ENCODE results near the gene ENTPD6.

ENTPD6 gene

GRCh38 chr20:25269057-25269832, 73.7 kb downstream of the ENTPD6 start:
- H3K9me3 ChIP-seq (ENCODE audit: control insufficient read depth, insufficient read depth, low read length): no peaks in the 10 kb centered on the region
- H3K9ac ChIP-seq (ENCODE audit: low read depth, low read length): no peak overlapping the region
- H3K36me3 ChIP-seq (ENCODE audit: insufficient read depth, low read length): peaks cover 9% of the 10 kb centered on the region
- no peaks in the 10 kb centered on the region for H3K4me1 ChIP-seq (ENCODE audit: insufficient read depth, low read length)

GRCh38 chr20:25269833-25270170, 74.3 kb downstream of the ENTPD6 start:
- peaks cover 9% of the 10 kb centered on the region for H3K36me3 ChIP-seq (ENCODE audit: insufficient read depth, low read length)
- no peaks in the 10 kb centered on the region for H3K9me3 ChIP-seq (ENCODE audit: control insufficient read depth, insufficient read depth, low read length)
- H3K9ac ChIP-seq (ENCODE audit: low read depth, low read length): no peak overlapping the region
- no peaks in the 10 kb centered on the region for H3K4me1 ChIP-seq (ENCODE audit: insufficient read depth, low read length)

- Histone ChIP-seq H3K9ac (ENCODE audit: low read depth, low read length) (no peak overlapping the region), H3K4me1 (ENCODE audit: insufficient read depth, low read length) (no peaks in the 10 kb centered on the region), H3K9me3 (ENCODE audit: control insufficient read depth, insufficient read depth, low read length) (no peaks in the 10 kb centered on the region), H3K36me3 (ENCODE audit: insufficient read depth, low read length) (peaks cover 9% of the 10 kb centered on the region)
Observed at GRCh38 chr20:25270829-25271251, 75.3 kb downstream of the ENTPD6 start.

- Histone ChIP-seq H3K9ac (ENCODE audit: low read depth, low read length) (no peak overlapping the region), H3K4me1 (ENCODE audit: insufficient read depth, low read length) (no peaks in the 10 kb centered on the region), H3K9me3 (ENCODE audit: control insufficient read depth, insufficient read depth, low read length) (no peaks in the 10 kb centered on the region), H3K36me3 (ENCODE audit: insufficient read depth, low read length) (peaks cover 9% of the 10 kb centered on the region)
Observed at GRCh38 chr20:25271486-25272222, 76.1 kb downstream of the ENTPD6 start.

- H3K9me3 ChIP-seq (ENCODE audit: control insufficient read depth, insufficient read depth, low read length): no peaks in the 10 kb centered on the region
- peaks cover 13% of the 10 kb centered on the region for H3K36me3 ChIP-seq (ENCODE audit: insufficient read depth, low read length)
- H3K9ac ChIP-seq (ENCODE audit: low read depth, low read length): no peak overlapping the region
- no peaks in the 10 kb centered on the region for H3K4me1 ChIP-seq (ENCODE audit: insufficient read depth, low read length)
Observed at GRCh38 chr20:25272223-25273000, 76.9 kb downstream of the ENTPD6 start.

GRCh38 chr20:25273046-25273445, 77.5 kb downstream of the ENTPD6 start:
- peaks cover 13% of the 10 kb centered on the region for H3K36me3 ChIP-seq (ENCODE audit: insufficient read depth, low read length)

GRCh38 chr20:25273541-25274358, 78.2 kb downstream of the ENTPD6 start:
- Histone ChIP-seq H3K36me3 (ENCODE audit: insufficient read depth, low read length) (peaks cover 13% of the 10 kb centered on the region), H3K9ac (ENCODE audit: low read depth, low read length) (no peak overlapping the region), H3K9me3 (ENCODE audit: control insufficient read depth, insufficient read depth, low read length) (no peaks in the 10 kb centered on the region)

More at GRCh38 chr20:25273046-25273445, 77.5 kb downstream of the ENTPD6 start:
- Histone ChIP-seq H3K4me1 (ENCODE audit: insufficient read depth, low read length) (no peaks in the 10 kb centered on the region), H3K9me3 (ENCODE audit: control insufficient read depth, insufficient read depth, low read length) (no peaks in the 10 kb centered on the region), H3K9ac (ENCODE audit: low read depth, low read length) (no peak overlapping the region)

GRCh38 chr20:25274481-25274880, 79.0 kb downstream of the ENTPD6 start:
- Histone ChIP-seq H3K9ac (ENCODE audit: low read depth, low read length) (no peak overlapping the region), H3K36me3 (ENCODE audit: insufficient read depth, low read length) (peaks cover 13% of the 10 kb centered on the region), H3K9me3 (ENCODE audit: control insufficient read depth, insufficient read depth, low read length) (no peaks in the 10 kb centered on the region), H3K4me1 (ENCODE audit: insufficient read depth, low read length) (no peaks in the 10 kb centered on the region)

More at GRCh38 chr20:25273541-25274358, 78.2 kb downstream of the ENTPD6 start:
- no peaks in the 10 kb centered on the region for H3K4me1 ChIP-seq (ENCODE audit: insufficient read depth, low read length)

GRCh38 chr20:25274891-25275812, 79.6 kb downstream of the ENTPD6 start:
- Histone ChIP-seq H3K9ac (ENCODE audit: low read depth, low read length) (no peak overlapping the region), H3K36me3 (ENCODE audit: insufficient read depth, low read length) (peaks cover 13% of the 10 kb centered on the region), H3K9me3 (ENCODE audit: control insufficient read depth, insufficient read depth, low read length) (no peaks in the 10 kb centered on the region), H3K4me1 (ENCODE audit: insufficient read depth, low read length) (no peaks in the 10 kb centered on the region)

GRCh38 chr20:25275813-25276532, 80.5 kb downstream of the ENTPD6 start:
- Histone ChIP-seq H3K9ac (ENCODE audit: low read depth, low read length) (no peak overlapping the region), H3K9me3 (ENCODE audit: control insufficient read depth, insufficient read depth, low read length) (no peaks in the 10 kb centered on the region), H3K4me1 (ENCODE audit: insufficient read depth, low read length) (no peaks in the 10 kb centered on the region), H3K36me3 (ENCODE audit: insufficient read depth, low read length) (peaks cover 13% of the 10 kb centered on the region)
